Spleen (tissue), 7 donors: ENCODE data around the gene RYR1.

Experiments used
- CTCF ChIP-seq, 11 experiments: fragments of 200-600 bp in 7 of 11; fragments of 450-650 bp in 4 of 11; sonication (generic) in 4 of 11; IDR thresholded peaks in 8 of 11; conservative IDR thresholded peaks in 3 of 11; 1 replicate in 7 of 11; 2 replicates in 4 of 11; pipeline versions ENCODE4 v1.4.0 to v1.8.0; 2016 to 2021; ENCODE audit warnings: antibody characterized with exemption in 11 of 11, inconsistent platforms in 4 of 11, mild to moderate bottlenecking in 1 of 11
- POLR2A ChIP-seq, 3 donors: fragments of 450-650 bp; IDR thresholded peaks; one replicate each; pipeline ENCODE4 v1.5.1; 2017; ENCODE audit warnings: antibody characterized with exemption in 3 of 3, mild to moderate bottlenecking in 1 of 3
- donor health status: DM: no; HTN: no; CAD: no; lungs with moderate emphysema.
- donor health status: DM: no; HTN: no; CAD: no.
- donor health status: DM: no; HTN: no; CAD: no.

- no peak for TF ChIP-seq CTCF (IDR thresholded peaks at IDR 0.05 in 8 of 11, conservative IDR thresholded peaks at IDR 0.05 in 3 of 11)
- no peak for TF ChIP-seq POLR2A (IDR thresholded peaks at IDR 0.05)
Observed at GRCh38 chr19:38606131-38606530, 172.6 kb downstream of the RYR1 start.
